Gastroesophageal sphincter (tissue), 3 donors: Measurements from ENCODE around the gene RBM7.

ENCODE experiments used
- POLR2A ChIP-seq, 2 donors: fragments of 450-650 bp; IDR thresholded peaks; one replicate each; pipeline ENCODE4 v1.6.1; 2017; ENCODE audit warnings: antibody characterized with exemption in 2 of 2, mild to moderate bottlenecking in 2 of 2, moderate library complexity in 1 of 2
- POLR2AphosphoS5 ChIP-seq: sonication (generic); formaldehyde crosslinking; IDR thresholded peaks from one replicate; pipeline ENCODE4 v1.6.1; 2017; ENCODE audit warnings: antibody characterized with exemption
- TF ChIP-seq, protein P1 (sequence below), 4 experiments: fragments of 200-600 bp in 2 of 4; fragments of 450-650 bp in 2 of 4; sonication (generic) in 1 of 4; IDR thresholded peaks; one replicate each; pipeline ENCODE4 v1.5.1; 2017 to 2019; ENCODE audit warnings: antibody characterized with exemption in 4 of 4, mild to moderate bottlenecking in 2 of 4, moderate library complexity in 2 of 4

DNA sequence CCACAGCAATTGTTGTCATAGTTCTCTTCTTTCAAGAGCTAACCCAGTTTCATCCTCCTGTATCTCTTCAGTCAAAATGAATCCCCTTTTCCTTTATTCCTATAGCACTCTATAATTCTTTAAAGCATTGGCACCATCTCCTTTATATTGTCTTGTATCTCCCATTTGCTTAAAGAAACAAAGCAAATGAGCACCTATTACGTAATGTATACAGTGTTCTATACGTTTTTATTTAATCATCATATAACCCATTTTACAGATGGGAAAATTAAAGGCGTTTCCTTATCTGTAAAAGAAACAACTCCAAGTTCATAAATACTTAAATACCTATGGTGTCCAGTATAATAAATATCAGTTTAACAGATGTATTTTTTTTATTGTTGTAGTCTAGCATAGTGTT lies 32.4 kb downstream of the RBM7 start:
- no peak for TF ChIP-seq POLR2A (IDR thresholded peaks at IDR 0.05)
- no peak for TF ChIP-seq POLR2AphosphoS5
- TF ChIP-seq, protein P1, sequence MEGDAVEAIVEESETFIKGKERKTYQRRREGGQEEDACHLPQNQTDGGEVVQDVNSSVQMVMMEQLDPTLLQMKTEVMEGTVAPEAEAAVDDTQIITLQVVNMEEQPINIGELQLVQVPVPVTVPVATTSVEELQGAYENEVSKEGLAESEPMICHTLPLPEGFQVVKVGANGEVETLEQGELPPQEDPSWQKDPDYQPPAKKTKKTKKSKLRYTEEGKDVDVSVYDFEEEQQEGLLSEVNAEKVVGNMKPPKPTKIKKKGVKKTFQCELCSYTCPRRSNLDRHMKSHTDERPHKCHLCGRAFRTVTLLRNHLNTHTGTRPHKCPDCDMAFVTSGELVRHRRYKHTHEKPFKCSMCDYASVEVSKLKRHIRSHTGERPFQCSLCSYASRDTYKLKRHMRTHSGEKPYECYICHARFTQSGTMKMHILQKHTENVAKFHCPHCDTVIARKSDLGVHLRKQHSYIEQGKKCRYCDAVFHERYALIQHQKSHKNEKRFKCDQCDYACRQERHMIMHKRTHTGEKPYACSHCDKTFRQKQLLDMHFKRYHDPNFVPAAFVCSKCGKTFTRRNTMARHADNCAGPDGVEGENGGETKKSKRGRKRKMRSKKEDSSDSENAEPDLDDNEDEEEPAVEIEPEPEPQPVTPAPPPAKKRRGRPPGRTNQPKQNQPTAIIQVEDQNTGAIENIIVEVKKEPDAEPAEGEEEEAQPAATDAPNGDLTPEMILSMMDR (IDR thresholded peaks at IDR 0.05), result no peak
